ENCODE results near the gene PRKRA. TPM values are rescaled to one million over a fixed set of nuclear protein-coding genes. Genes with fewer than 3 reads are reported as not detected.

The PRKRA gene
- total and polyA plus RNA-seq, 9 of the 15 experiments (the other 6 are each of a cell fraction or from before 2014, with no cell fraction given): 14.1 to 78.1 (median 52.3) TPM

GRCh38 chr2:178401994-178402437, 49.0 kb downstream of the PRKRA start (continued):
- TF ChIP-seq KDM1A (IDR thresholded peaks at IDR 0.05) (peak; percentile 98), SMARCE1 (IDR thresholded peaks at IDR 0.05) (peak; percentile 94), ARID1B (IDR thresholded peaks at IDR 0.05) (peak; percentile 95), NCOA1 (IDR thresholded peaks at IDR 0.05; ENCODE audit: low read depth) (peak; percentile 54; the same call in 1 of the 2 replicates), JUND (IDR thresholded peaks at IDR 0.05; ENCODE audit: borderline replicate concordance, low read depth, low read length) (peak; percentile 86), JUND (tag; IDR thresholded peaks at IDR 0.05; ENCODE audit: borderline replicate concordance, low read depth, low read length) (peak; percentile 64; the same call in 1 of the 3 replicates), LCOR (CRISPR knock-in tag; IDR thresholded peaks at IDR 0.05) (0 out of 2 replicates have a peak, but pooled peaks have one; percentile 32), ZNF431 (CRISPR knock-in tag; IDR thresholded peaks at IDR 0.05) (no peak), ZNF277 (CRISPR knock-in tag; IDR thresholded peaks at IDR 0.05; ENCODE audit: borderline replicate concordance) (no peak), CXXC5 (CRISPR knock-in tag; IDR thresholded peaks at IDR 0.05) (peak; percentile 64), ARID3B (CRISPR knock-in tag; IDR thresholded peaks at IDR 0.05; ENCODE audit: borderline replicate concordance) (no peak)

Measured in K562 (cell line).